HL-60 (cell line): Measurements from ENCODE around the gene TMEM45A.
A peak's percentile ranks its signal among the peaks of the same experiment; 100 is the strongest.

ENCODE experiments used
- DNase-seq, 2 experiments: peaks; one replicate each; pipeline ENCODE4 v3.0.0-alpha.2; 2010 to 2020; ENCODE audit warnings: low read depth in 1 of 2, low spot score in 1 of 2
- H3K27ac ChIP-seq: fragments of 250-450 bp; sonication (Bioruptor Pico); replicated peaks from 2 replicates; pipeline ENCODE4 v1.5.1; 2020; ENCODE audit warnings: mild to moderate bottlenecking, moderate library complexity
- H3K27me3 ChIP-seq: fragments of 250-450 bp; sonication (Bioruptor Pico); 2 replicates; pipeline ENCODE4 v1.5.1; 2021; ENCODE audit warnings: mild to moderate bottlenecking, moderate library complexity; ENCODE audit not compliant: insufficient read depth, poor library complexity, severe bottlenecking
- H3K4me3 ChIP-seq: replicated peaks from 2 replicates; pipeline ENCODE4 v1.5.1; 2011; ENCODE audit warnings: mild to moderate bottlenecking, control low read depth, low read length; ENCODE audit not compliant: insufficient read depth
- CTCF ChIP-seq: IDR thresholded peaks from one replicate; pipeline ENCODE4 v1.5.1; 2011; ENCODE audit warnings: low read length, control low read depth, inconsistent platforms; ENCODE audit not compliant: insufficient read depth
- GABPA ChIP-seq: IDR thresholded peaks from 2 replicates; pipeline ENCODE4 v1.6.1; 2012; ENCODE audit warnings: low read depth
- POLR2AphosphoS5 ChIP-seq: IDR thresholded peaks from 2 replicates; pipeline ENCODE4 v1.6.1; 2012; ENCODE audit warnings: low read depth
- REST ChIP-seq: IDR thresholded peaks from 2 replicates; pipeline ENCODE4 v1.6.1; 2012; ENCODE audit warnings: low read depth; ENCODE audit not compliant: insufficient replicate concordance
- SPI1 ChIP-seq: IDR thresholded peaks from 2 replicates; pipeline ENCODE4 v1.6.1; 2012; ENCODE audit warnings: low read depth, mild to moderate bottlenecking, borderline replicate concordance

The TMEM45A gene

GRCh38 chr3:100463002-100463401 lies 29.4 kb upstream of the TMEM45A start:
- DNase-seq = peak; percentile 25 to 46
- Histone ChIP-seq H3K4me3 (no peak overlapping the region), H3K27me3 (no peaks in the 10 kb centered on the region), H3K27ac (no peak overlapping the region)
- TF ChIP-seq SPI1 (no peak), CTCF (peak; percentile 53)

- TF ChIP-seq REST (no peak), CTCF (no peak), POLR2AphosphoS5 (no peak), SPI1 (no peak), GABPA (no peak)
- Histone ChIP-seq H3K27me3 (no peaks in the 10 kb centered on the region), H3K27ac (no peak overlapping the region), H3K4me3 (no peak overlapping the region)
- DNase-seq = no peak
These were observed 28.7 kb upstream of the TMEM45A start for GRCh38 chr3:100463646-100464155.

GRCh38 chr3:100465892-100466777 lies 26.3 kb upstream of the TMEM45A start:
- no peak overlapping the region for H3K27ac ChIP-seq
- DNase-seq = peak in 1 of 2 experiments; percentile 61
- H3K27me3 ChIP-seq = no peaks in the 10 kb centered on the region
- no peak overlapping the region for H3K4me3 ChIP-seq
- TF ChIP-seq SPI1 = peak; percentile 70; the same call in 1 of the 2 replicates
- no peak for TF ChIP-seq POLR2AphosphoS5

- H3K4me3 ChIP-seq = no peak overlapping the region
- DNase-seq = no peak
- no peak for TF ChIP-seq SPI1
- no peak for TF ChIP-seq GABPA
- TF ChIP-seq POLR2AphosphoS5 = no peak
- no peak for TF ChIP-seq REST
- no peak for TF ChIP-seq CTCF
- no peaks in the 10 kb centered on the region for H3K27me3 ChIP-seq
- H3K27ac ChIP-seq = no peak overlapping the region
These were observed 25.3 kb upstream of the TMEM45A start for GRCh38 chr3:100467133-100467532.
